Measurements from ENCODE around the gene ZCCHC9.
A peak's percentile ranks its signal among the peaks of the same experiment; 100 is the strongest.
"Not testable (repeated sequence)": the region's sequence is repeated elsewhere in the genome, so short reads cannot be mapped to it uniquely, and the experiment has no call there.

ZCCHC9 gene

GRCh38 chr5:81301271-81302015 lies at the start of gene ZCCHC9:
Gene ZCCHC9, plus strand, starts transcription at chr5:81301587. Its CDS starts 3,171 bp downstream, at chr5:81304758.
- DNase-seq (ENCODE audit: extremely low read depth in 1 of 2, low read depth in 1 of 2) = peak; percentile 86 to 90

- no peak for DNase-seq (ENCODE audit: extremely low read depth in 1 of 2, low read depth in 1 of 2)
Measured at GRCh38 chr5:81251922-81252321, 49.5 kb upstream of the ZCCHC9 start.

GRCh38 chr5:81252904-81253303 lies 48.5 kb upstream of the ZCCHC9 start:
- no peak for DNase-seq (ENCODE audit: extremely low read depth in 1 of 2, low read depth in 1 of 2)

- no peak for DNase-seq (ENCODE audit: extremely low read depth in 1 of 2, low read depth in 1 of 2)
Measured at GRCh38 chr5:81253875-81254274, 47.5 kb upstream of the ZCCHC9 start.

- DNase-seq (ENCODE audit: extremely low read depth in 1 of 2, low read depth in 1 of 2) = no peak
Measured at GRCh38 chr5:81254886-81255559, 46.4 kb upstream of the ZCCHC9 start.

GRCh38 chr5:81256766-81257165 lies 44.6 kb upstream of the ZCCHC9 start:
- no peak for DNase-seq (ENCODE audit: extremely low read depth in 1 of 2, low read depth in 1 of 2)

- not testable (repeated sequence) for DNase-seq (ENCODE audit: extremely low read depth in 1 of 2, low read depth in 1 of 2)
Measured at GRCh38 chr5:81262796-81263195, 38.6 kb upstream of the ZCCHC9 start.

GRCh38 chr5:81265101-81265500 lies 36.3 kb upstream of the ZCCHC9 start:
- no peak for DNase-seq (ENCODE audit: extremely low read depth in 1 of 2, low read depth in 1 of 2)

- no peak for DNase-seq (ENCODE audit: extremely low read depth in 1 of 2, low read depth in 1 of 2)
Measured at GRCh38 chr5:81268521-81269196, 32.7 kb upstream of the ZCCHC9 start.

- no peak for DNase-seq (ENCODE audit: extremely low read depth in 1 of 2, low read depth in 1 of 2)
Measured at GRCh38 chr5:81269751-81270393, 31.5 kb upstream of the ZCCHC9 start.

- not testable (repeated sequence) for DNase-seq (ENCODE audit: extremely low read depth in 1 of 2, low read depth in 1 of 2)
Measured at GRCh38 chr5:81270394-81271027, 30.9 kb upstream of the ZCCHC9 start.

- no peak for DNase-seq (ENCODE audit: extremely low read depth in 1 of 2, low read depth in 1 of 2)
Measured at GRCh38 chr5:81283976-81284375, 17.4 kb upstream of the ZCCHC9 start.

GRCh38 chr5:81286059-81286617 lies 15.2 kb upstream of the ZCCHC9 start:
- DNase-seq (ENCODE audit: extremely low read depth in 1 of 2, low read depth in 1 of 2) = no peak

GRCh38 chr5:81288021-81288433 lies 13.4 kb upstream of the ZCCHC9 start:
- no peak for DNase-seq (ENCODE audit: extremely low read depth in 1 of 2, low read depth in 1 of 2)

- DNase-seq (ENCODE audit: extremely low read depth in 1 of 2, low read depth in 1 of 2) = no peak
Measured at GRCh38 chr5:81290146-81290545, 11.2 kb upstream of the ZCCHC9 start.

- no peak for DNase-seq (ENCODE audit: extremely low read depth in 1 of 2, low read depth in 1 of 2)
Measured at GRCh38 chr5:81292130-81292529, 9.3 kb upstream of the ZCCHC9 start.

- not testable (repeated sequence) for DNase-seq (ENCODE audit: extremely low read depth in 1 of 2, low read depth in 1 of 2)
Measured at GRCh38 chr5:81294021-81294420, 7.4 kb upstream of the ZCCHC9 start.

GRCh38 chr5:81297531-81297930 lies 3.9 kb upstream of the ZCCHC9 start:
- DNase-seq (ENCODE audit: extremely low read depth in 1 of 2, low read depth in 1 of 2) = no peak

- DNase-seq (ENCODE audit: extremely low read depth in 1 of 2, low read depth in 1 of 2) = no peak
Measured at GRCh38 chr5:81300921-81301270, 491 bp upstream of the ZCCHC9 start.

GRCh38 chr5:81302596-81302995 lies 1.2 kb downstream of the ZCCHC9 start:
- no peak for DNase-seq (ENCODE audit: extremely low read depth in 1 of 2, low read depth in 1 of 2)

- DNase-seq (ENCODE audit: extremely low read depth in 1 of 2, low read depth in 1 of 2) = no peak
Measured at GRCh38 chr5:81303563-81303962, 2.2 kb downstream of the ZCCHC9 start.

All from stimulated activated CD8-positive, alpha-beta memory T cell treated with anti-CD3 and anti-CD28 coated beads, Interleukin-7, amount 100 ng/mL, for 48 hours (primary cell).